ENCODE measurements around the gene RAD52. TPM values are rescaled to one million over a fixed set of nuclear protein-coding genes. Genes with fewer than 3 reads are reported as not detected.

RAD52 gene
- total RNA-seq, 2 donors from 2014 or later, result 19.4 to 28.8 TPM

GRCh38 chr12:907413-908185 is 41.9 kb downstream of the RAD52 start:
- TF ChIP-seq, protein P1, sequence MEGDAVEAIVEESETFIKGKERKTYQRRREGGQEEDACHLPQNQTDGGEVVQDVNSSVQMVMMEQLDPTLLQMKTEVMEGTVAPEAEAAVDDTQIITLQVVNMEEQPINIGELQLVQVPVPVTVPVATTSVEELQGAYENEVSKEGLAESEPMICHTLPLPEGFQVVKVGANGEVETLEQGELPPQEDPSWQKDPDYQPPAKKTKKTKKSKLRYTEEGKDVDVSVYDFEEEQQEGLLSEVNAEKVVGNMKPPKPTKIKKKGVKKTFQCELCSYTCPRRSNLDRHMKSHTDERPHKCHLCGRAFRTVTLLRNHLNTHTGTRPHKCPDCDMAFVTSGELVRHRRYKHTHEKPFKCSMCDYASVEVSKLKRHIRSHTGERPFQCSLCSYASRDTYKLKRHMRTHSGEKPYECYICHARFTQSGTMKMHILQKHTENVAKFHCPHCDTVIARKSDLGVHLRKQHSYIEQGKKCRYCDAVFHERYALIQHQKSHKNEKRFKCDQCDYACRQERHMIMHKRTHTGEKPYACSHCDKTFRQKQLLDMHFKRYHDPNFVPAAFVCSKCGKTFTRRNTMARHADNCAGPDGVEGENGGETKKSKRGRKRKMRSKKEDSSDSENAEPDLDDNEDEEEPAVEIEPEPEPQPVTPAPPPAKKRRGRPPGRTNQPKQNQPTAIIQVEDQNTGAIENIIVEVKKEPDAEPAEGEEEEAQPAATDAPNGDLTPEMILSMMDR (IDR thresholded peaks at IDR 0.05), result no peak
- Histone ChIP-seq H3K4me1 (no peaks in the 10 kb centered on the region), H3K9me3 (no peaks in the 10 kb centered on the region), H3K27ac (no peak overlapping the region), H3K27me3 (no peaks in the 10 kb centered on the region), H3K9ac (ENCODE audit: low read depth in 2 of 2, low read length in 2 of 2) (no peak overlapping the region), H3K36me3 (peaks cover 5% of the 10 kb centered on the region), H3K4me3 (no peak overlapping the region)
- DNase-seq, result no peak
- intact Hi-C loops (cut with DNase I), result no loop called here

DNA sequence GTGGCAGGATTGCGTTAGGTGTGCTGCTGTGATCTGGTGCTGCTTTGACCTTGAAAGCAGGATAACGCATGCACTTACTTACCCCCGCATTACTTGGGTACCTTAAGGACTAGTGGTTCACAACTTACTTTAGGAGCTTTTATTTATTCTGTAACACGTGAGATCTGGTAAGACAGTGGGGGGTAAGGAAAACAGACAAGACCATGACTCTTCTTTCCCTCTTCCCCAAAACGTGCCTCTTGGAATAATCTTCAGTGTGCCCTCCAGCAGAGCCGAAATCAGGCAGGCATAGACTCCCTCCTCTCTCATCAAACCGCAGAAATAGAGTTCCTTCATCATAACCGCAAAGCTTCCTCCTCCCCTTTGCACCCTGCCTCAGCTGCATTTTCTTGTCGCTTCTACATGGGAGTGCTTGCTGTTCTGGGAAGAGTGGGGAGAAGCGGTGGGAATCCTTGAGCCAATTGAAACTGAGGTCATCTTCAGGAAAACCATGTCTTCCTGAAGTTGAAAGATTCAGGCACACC is 43.4 kb downstream of the RAD52 start:
- intact Hi-C loops (cut with DNase I), result no loop called here
- no peaks in the 10 kb centered on the region for H3K27me3 ChIP-seq
- no peak overlapping the region for H3K4me3 ChIP-seq
- DNase-seq, result no peak
- H3K4me1 ChIP-seq, result no peaks in the 10 kb centered on the region
- no peak overlapping the region for H3K9ac ChIP-seq (ENCODE audit: low read depth in 2 of 2, low read length in 2 of 2)
- peaks cover 9% of the 10 kb centered on the region for H3K36me3 ChIP-seq
- no peaks in the 10 kb centered on the region for H3K9me3 ChIP-seq
- H3K27ac ChIP-seq, result no peak overlapping the region
- TF ChIP-seq, protein P1 (IDR thresholded peaks at IDR 0.05), result no peak

DNA sequence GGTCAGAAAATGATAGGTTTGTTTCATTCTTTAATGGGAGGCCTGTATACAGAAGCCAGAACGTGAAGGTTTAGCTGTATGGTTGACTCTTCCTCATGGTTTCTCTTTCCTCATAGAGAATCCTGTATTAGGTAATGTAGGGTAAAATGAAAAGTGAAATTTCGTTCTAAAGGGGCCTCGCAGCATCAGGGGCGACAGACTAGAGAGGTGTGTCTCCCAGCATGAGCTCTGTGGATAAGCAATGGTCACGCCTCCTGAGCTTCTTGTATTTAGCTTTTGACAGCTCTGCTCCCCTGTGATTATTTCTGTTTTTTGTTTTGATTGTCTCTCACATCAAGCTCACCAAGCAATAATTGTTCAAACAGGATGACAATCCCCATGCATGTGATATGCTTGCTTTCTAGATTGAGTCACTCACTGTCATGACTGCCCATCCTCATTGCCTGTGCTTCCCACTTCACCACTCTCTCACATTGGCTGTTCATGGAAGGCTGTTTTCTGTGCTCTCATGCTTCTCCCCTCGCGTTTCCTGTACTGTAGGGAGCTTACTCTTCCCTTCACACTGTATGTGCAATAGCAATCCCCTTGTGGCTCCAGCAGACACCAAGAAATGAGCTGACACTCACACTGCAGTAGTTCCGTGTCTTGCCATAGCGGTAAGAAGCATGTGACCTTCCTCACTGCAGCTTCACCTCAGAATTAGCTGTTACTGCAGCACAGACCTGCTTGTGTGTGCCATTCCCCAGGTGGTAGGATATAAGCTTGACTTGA is 44.0 kb downstream of the RAD52 start:
- H3K4me3 ChIP-seq, result no peak overlapping the region
- peaks cover 9% of the 10 kb centered on the region for H3K36me3 ChIP-seq
- no peak for DNase-seq
- H3K9me3 ChIP-seq, result no peaks in the 10 kb centered on the region
- intact Hi-C loops (cut with DNase I), result no loop called here
- no peak overlapping the region for H3K9ac ChIP-seq (ENCODE audit: low read depth in 2 of 2, low read length in 2 of 2)
- no peaks in the 10 kb centered on the region for H3K4me1 ChIP-seq
- H3K27ac ChIP-seq, result no peak overlapping the region
- no peaks in the 10 kb centered on the region for H3K27me3 ChIP-seq
- TF ChIP-seq, protein P1 (IDR thresholded peaks at IDR 0.05), result no peak

GRCh38 chr12:904010-904414 is 45.5 kb downstream of the RAD52 start:
- Histone ChIP-seq H3K4me3 (no peak overlapping the region), H3K27ac (no peak overlapping the region), H3K4me1 (no peaks in the 10 kb centered on the region), H3K27me3 (no peaks in the 10 kb centered on the region), H3K9me3 (no peaks in the 10 kb centered on the region), H3K36me3 (peaks cover 9% of the 10 kb centered on the region), H3K9ac (ENCODE audit: low read depth in 2 of 2, low read length in 2 of 2) (no peak overlapping the region)
- TF ChIP-seq, protein P1 (IDR thresholded peaks at IDR 0.05), result no peak
- intact Hi-C loops (cut with DNase I), result no loop called here
- no peak for DNase-seq

DNA sequence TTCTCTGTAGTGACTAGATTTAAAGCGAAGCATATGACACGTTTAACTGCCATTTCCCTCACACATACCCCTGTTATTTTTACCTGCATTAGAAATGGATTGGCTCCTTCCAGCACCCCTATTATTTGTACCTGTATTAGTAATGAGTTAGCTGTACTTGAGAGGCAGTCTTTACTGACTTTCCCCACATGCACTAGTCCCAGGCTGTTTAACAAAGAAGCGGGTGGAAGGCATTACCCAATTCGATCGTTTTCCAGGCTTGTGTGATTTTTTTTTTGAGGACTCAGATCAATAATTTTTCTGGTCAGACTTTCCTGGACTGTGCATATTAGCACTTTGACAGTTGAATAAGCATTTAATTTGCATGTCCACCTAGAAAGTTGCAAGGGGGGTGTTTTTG is 46.4 kb downstream of the RAD52 start:
- peaks cover 4% of the 10 kb centered on the region for H3K36me3 ChIP-seq
- no peak overlapping the region for H3K4me3 ChIP-seq
- no peak for DNase-seq
- intact Hi-C loops (cut with DNase I), result no loop called here
- H3K9me3 ChIP-seq, result no peaks in the 10 kb centered on the region
- H3K27me3 ChIP-seq, result no peaks in the 10 kb centered on the region
- H3K9ac ChIP-seq (ENCODE audit: low read depth in 2 of 2, low read length in 2 of 2), result no peak overlapping the region
- H3K4me1 ChIP-seq, result no peaks in the 10 kb centered on the region
- TF ChIP-seq, protein P1 (IDR thresholded peaks at IDR 0.05), result no peak
- no peak overlapping the region for H3K27ac ChIP-seq

All from colonic mucosa (tissue), 4 donors.